Activated CD4-positive, alpha-beta T cell treated with anti-CD3 and anti-CD28 coated beads, Interleukin-2, Interleukin-6, amounts not matched to agents 100 ng/mL and 50 ng/mL, durations not matched to agents 16 hours and 8 hours (primary cell): ENCODE results near the gene MRTO4.
"Not testable (repeated sequence)": the region's sequence is repeated elsewhere in the genome, so short reads cannot be mapped to it uniquely, and the experiment has no call there.

Experiments
- DNase-seq: peaks from one replicate; pipeline ENCODE4 v3.0.0-alpha.2; 2020

The MRTO4 gene

GRCh38 chr1:19273106-19273843 lies 21.7 kb downstream of the MRTO4 start:
- no peak for DNase-seq

- DNase-seq = not testable (repeated sequence)
These were observed 22.4 kb downstream of the MRTO4 start for GRCh38 chr1:19273844-19274531.

GRCh38 chr1:19274636-19275035 lies 23.0 kb downstream of the MRTO4 start:
- no peak for DNase-seq

GRCh38 chr1:19283891-19284290 lies 32.3 kb downstream of the MRTO4 start:
- DNase-seq = no peak

GRCh38 chr1:19284881-19285280 lies 33.3 kb downstream of the MRTO4 start:
- DNase-seq = no peak

- not testable (repeated sequence) for DNase-seq
These were observed 33.8 kb downstream of the MRTO4 start for GRCh38 chr1:19285366-19285765.

- not testable (repeated sequence) for DNase-seq
These were observed 34.2 kb downstream of the MRTO4 start for GRCh38 chr1:19285807-19286206.

- no peak for DNase-seq
These were observed 36.0 kb downstream of the MRTO4 start for GRCh38 chr1:19287436-19288185.

- peak; percentile 64 for DNase-seq
These were observed 37.0 kb downstream of the MRTO4 start, which contains the start of gene AKR7A3 for GRCh38 chr1:19288324-19289241. TSS of gene AKR7A3 (minus strand) at chr1:19288770. CDS start at chr1:19288709, 61 bp downstream.

- no peak for DNase-seq
These were observed 37.6 kb downstream of the MRTO4 start for GRCh38 chr1:19289244-19289643.

GRCh38 chr1:19294638-19295037 lies 43.0 kb downstream of the MRTO4 start:
- no peak for DNase-seq

- no peak for DNase-seq
These were observed 48.6 kb downstream of the MRTO4 start for GRCh38 chr1:19300211-19300610.

- DNase-seq = not testable (repeated sequence)
These were observed 52.5 kb downstream of the MRTO4 start for GRCh38 chr1:19304081-19304480.

GRCh38 chr1:19305880-19306279 lies 54.3 kb downstream of the MRTO4 start:
- DNase-seq = no peak

GRCh38 chr1:19306941-19307340 lies 55.3 kb downstream of the MRTO4 start:
- no peak for DNase-seq

GRCh38 chr1:19307794-19308508 lies 56.3 kb downstream of the MRTO4 start:
- no peak for DNase-seq

GRCh38 chr1:19308509-19308907 lies 56.9 kb downstream of the MRTO4 start:
- DNase-seq = no peak

GRCh38 chr1:19309123-19309813 lies 57.7 kb downstream of the MRTO4 start:
- no peak for DNase-seq
